GM13977 (cell line): Measurements from ENCODE around the gene GP1BB.

Experiments
- DNase-seq: peaks from one replicate; pipeline ENCODE4 v3.0.0; 2012; ENCODE audit warnings: low spot score
- in situ Hi-C: fragments of 300-500 bp; cut with MboI; formaldehyde crosslinking; loops from one replicate; pipeline ENCODE4 v1.12.0; 2022; ENCODE audit warnings: low sequenced_read_pairs, low pct_unique_long_range_greater_than_20kb, mixed read lengths, inconsistent platforms; ENCODE audit not compliant: unreplicated experiment
- TF ChIP-seq, protein P1 (sequence below): IDR thresholded peaks from 2 replicates; pipeline ENCODE4 v1.5.1; 2012; ENCODE audit warnings: mild to moderate bottlenecking, control low read depth; ENCODE audit not compliant: insufficient read depth; ENCODE audit errors: extremely low read depth, missing control alignments

GP1BB gene

DNA sequence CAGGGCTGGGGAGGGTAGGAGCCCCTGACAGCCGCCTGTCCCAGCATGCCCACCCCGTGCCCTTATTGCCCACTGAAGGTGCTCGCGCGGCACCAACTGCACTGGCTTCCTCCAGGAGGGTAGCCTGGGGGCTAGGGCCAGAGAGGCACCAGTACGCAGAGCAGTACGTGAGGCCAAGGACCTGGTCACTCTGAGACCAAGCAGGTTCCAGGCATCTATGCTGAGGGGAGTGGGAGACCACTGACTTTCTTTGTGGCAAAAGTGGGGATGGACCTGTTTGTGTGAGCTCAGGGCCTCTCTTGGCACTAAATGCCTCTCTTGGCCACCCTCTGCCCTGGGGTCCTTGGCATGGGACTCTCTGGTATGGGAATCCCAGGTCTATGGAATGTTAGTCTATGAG lies 10.8 kb downstream of the GP1BB start:
- TF ChIP-seq, protein P1, sequence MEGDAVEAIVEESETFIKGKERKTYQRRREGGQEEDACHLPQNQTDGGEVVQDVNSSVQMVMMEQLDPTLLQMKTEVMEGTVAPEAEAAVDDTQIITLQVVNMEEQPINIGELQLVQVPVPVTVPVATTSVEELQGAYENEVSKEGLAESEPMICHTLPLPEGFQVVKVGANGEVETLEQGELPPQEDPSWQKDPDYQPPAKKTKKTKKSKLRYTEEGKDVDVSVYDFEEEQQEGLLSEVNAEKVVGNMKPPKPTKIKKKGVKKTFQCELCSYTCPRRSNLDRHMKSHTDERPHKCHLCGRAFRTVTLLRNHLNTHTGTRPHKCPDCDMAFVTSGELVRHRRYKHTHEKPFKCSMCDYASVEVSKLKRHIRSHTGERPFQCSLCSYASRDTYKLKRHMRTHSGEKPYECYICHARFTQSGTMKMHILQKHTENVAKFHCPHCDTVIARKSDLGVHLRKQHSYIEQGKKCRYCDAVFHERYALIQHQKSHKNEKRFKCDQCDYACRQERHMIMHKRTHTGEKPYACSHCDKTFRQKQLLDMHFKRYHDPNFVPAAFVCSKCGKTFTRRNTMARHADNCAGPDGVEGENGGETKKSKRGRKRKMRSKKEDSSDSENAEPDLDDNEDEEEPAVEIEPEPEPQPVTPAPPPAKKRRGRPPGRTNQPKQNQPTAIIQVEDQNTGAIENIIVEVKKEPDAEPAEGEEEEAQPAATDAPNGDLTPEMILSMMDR, result no peak
- no peak for DNase-seq
- in situ Hi-C loops, result no loop called here

DNA sequence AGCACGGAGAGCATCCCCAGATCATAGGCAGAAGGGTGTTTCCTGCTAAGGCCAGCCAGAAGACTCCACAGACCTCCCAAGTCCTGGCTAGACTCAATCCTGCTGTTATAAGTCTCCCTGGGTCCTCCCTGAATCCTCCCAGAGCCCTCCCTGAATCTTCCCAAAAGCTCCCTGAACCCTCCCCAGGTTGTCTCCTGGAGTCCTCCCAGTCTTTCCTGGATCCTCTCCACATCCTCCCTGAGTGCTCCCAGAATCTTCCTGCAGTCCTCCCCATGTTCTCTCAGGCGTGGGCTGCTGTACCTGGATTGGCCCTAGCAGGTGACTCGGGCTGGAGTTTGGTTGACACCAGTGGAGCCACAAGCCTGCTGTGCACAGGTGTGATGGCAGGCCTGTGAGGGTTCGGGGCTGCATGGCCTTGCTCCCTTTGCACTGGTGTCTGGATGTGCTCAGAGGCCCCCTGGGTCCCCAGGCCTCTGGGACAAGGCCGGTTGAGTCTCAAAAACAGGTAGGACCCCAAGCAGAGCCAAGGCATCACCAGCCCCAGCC lies 11.6 kb downstream of the GP1BB start:
- DNase-seq, result no peak
- in situ Hi-C loops, result no loop called here
- TF ChIP-seq, protein P1, result no peak

DNA sequence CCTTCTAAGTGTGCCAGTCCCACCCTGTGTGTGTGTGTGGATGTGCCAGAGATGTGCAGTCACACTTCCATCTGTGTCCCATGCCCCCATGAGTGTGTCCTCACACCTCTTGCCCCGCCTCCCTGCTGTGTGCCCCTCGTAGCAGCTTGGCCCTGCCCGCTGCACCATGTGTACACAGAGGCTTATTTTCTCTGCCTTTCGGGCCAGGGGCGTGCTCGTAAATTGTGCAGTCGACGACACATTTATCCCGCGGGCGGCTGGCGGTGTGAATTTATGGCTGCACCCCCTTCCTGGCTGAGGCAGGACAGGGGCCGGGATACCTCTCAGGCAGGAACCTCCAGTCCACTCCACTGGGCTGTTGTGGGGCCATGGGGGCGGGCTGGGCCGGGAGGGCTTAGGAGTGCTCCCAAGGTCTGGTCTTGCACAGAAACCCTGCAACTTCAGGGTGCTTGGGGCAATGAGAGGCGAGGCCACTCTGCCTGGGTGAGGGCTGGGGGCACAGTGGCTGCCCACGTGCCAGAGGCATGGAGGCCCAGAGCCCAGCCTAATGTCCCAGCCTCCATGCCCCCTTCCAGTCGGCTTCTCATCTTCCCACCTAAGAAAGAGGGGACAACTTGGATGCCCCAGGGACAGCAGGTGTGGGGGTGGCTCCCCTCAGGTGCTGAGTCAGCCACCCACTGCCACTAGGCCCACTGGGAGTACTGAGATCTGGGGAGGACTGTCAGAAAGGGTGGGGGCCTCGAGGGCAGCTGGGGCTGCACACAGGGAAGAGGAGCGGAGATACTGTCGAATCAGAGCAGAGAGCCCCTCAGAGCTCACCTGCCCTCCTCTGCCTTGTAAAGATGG lies 12.5 kb downstream of the GP1BB start:
- in situ Hi-C loops, result no loop called here
- TF ChIP-seq, protein P1, result no peak
- no peak for DNase-seq

DNA sequence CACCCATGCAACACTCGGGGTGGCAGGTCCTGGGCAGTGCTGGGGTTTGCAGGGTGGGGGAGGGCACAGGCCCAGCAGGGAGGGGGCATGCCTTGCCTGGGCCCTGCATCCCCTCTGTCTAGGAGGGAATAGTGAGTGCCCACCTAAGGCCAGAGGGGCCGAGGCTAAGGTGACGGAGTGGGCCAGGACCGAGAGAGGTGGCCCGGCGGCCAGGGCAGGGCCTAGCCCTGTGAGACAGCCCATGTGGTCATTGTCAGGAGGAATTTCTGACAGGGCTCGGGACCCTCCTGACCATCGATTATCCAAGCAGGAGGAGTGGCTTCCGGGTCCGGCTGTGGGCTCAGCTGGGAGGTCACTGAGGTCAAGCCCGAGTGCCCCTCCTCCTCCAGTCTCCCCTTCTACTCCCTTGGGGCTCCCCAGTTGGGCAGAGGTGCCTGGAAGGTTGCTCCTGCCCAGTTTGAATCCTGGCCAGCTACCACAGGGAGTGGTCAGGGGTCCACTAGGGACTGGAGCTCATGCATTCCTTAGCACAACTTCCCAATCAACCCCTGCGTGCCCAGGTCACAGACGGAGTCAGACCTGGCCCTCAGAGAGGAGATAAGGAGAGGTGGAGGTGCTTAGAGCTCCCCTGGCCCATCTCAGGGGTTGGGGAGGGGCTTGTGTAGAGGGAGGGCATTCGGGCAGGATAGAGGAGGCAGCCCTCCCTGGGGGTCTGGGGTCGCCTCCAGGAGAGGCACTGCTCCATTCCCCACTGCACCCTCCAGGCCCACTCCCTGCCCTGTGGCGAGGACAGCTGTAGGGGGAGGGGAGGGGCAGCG lies 14.7 kb downstream of the GP1BB start:
- no peak for DNase-seq
- TF ChIP-seq, protein P1, result no peak
- in situ Hi-C loops, result no loop called here

DNA sequence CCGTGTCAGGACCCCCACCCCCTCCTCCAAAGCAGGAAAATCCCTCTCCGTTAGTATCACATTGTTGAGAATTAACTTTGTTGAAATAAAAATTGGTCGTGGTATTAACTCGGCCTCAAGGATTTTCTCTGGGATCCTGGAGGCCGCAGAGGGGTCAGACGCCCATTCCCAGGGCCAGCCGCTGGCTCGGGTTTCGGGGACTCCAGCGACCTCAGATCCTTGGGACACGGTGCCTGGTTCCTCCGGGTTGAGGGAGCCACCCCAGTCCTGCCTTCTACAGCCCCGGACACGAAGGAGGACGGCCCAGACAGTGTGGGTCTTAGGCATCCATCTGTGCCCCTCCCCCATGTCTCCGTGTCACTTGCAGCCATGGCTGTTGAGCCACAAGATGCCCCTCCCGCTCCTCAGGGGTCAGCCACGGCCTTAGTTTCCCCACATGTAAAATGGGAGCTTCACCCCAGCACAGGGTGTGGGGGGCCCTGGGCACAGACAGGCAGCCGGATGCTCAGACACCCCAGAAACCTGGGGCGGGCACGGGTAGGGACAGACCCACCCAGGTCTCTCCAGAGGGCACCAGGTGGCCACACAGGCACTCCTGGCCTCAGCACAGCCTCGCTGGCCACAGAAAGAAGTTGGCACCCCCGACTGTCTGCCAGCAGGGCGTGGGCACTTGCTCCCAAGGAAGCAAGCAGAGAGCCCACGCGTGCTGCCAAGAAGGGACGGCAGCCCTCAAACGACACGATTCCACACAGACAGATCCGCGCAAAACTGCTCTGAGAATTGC lies 15.5 kb downstream of the GP1BB start:
- no peak for DNase-seq
- in situ Hi-C loops, result no loop called here
- TF ChIP-seq, protein P1, result no peak

DNA sequence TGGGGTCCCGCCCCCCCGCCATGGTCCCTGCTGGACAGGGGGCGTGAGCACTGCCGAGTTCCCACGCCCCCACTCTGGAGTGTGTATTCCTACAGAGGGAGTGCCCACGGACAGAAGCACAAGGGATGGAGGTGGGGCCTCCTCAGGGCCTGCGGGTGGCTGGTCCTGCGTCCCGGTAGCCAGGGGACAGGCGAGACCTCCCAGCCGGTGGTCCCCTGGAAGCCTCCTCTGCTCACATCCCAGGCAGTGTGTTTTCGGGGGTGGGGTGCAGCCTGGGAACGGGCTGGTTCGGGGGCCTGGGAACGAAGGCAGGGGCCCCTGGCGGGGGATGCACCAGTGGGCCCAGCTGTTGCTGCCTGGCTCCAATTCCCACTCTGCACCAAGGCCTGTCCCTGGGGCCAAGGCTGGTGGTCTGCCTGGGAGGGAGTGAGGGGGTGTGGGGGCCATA lies 16.1 kb downstream of the GP1BB start:
- in situ Hi-C loops, result no loop called here
- DNase-seq, result no peak
- TF ChIP-seq, protein P1, result no peak
